DMS 273 (cell line): ENCODE measurements around the gene MIR17HG.
A peak's percentile ranks its signal among the peaks of the same experiment; 100 is the strongest.
"Not testable (repeated sequence)": the region's sequence is repeated elsewhere in the genome, so short reads cannot be mapped to it uniquely, and the experiment has no call there.

ENCODE experiments used
- DNase-seq: peaks from one replicate; lab custom pipeline; 2025; ENCODE audit not compliant: unreplicated experiment; lab: John Stamatoyannopoulos, UW

The MIR17HG gene

DNA sequence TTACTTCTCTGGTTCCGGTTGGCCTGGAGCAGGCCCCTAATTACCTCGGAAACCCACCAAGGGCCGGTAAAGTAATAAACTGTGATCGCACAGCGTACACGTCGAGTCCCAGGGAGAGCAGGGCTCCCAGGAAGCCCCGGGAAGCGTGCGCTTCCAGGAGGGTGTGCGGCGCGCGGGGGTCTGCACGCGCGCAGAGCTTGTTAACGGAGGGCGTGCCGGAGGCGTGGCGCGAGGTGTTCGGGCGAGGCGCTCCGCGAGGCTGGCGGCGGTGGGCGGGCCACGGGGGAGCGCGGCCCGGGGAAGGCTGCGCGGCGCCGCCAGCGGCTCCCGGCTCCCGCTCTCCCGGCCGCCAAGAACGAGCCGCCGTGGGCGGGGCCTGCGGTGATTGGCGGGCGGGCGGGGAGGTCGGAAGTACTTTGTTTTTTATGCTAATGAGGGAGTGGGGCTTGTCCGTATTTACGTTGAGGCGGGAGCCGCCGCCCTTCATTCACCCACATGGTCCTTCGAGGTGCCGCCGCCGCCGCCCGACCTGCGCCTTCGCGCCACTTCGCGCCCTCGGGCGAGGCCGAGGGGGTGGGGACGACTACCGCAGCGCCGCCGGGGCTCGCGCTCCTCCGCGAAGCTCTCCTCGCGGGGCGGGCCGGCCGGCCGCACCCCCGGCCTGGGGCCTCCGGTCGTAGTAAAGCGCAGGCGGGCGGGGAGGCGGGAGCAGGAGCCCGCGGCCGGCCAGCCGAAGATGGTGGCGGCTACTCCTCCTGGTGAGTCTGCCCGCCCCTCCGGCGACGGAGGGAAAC is at the start of gene MIR17HG:
Gene MIR17HG (plus strand): TSS at position 486 of the 794 bp plus-strand sequence.
- peak; percentile 92 for DNase-seq

DNA sequence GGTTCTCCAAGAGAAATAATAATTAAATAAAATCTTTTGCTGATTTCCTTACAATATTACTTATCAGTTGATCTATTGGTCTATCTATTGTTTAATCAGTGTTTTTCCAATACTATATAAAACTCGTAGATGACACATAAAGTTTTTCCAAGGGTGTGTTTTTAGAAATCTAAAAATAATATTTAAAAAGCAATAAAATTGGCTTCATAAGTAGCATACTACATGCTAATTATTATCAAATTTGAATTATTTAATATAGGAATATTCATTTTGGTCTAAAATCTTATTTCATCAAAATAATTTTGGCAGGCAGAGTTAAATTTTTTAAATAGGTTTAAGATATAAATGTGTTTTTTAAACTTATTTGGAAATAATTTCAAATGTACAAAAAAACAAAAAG is 49.4 kb upstream of the MIR17HG start:
- no peak for DNase-seq

DNA sequence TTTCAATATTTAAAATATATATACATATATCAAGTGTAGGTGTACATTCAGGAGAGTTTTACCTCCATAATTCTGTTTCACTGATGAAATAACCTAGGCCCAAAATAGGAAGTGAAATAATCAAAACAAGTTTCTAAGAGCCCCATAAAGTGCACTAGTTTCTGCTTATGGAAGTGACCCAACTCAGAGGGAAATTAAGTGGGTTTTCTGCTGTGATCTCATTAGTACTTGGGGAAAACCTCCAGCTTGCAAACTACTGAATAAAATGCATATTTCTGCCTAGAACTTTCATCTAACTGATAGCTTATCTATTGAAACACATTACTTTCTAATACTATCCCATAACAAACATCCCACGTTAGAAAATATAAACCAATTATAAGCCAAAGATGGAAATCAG is 45.4 kb upstream of the MIR17HG start:
- DNase-seq, result no peak

DNA sequence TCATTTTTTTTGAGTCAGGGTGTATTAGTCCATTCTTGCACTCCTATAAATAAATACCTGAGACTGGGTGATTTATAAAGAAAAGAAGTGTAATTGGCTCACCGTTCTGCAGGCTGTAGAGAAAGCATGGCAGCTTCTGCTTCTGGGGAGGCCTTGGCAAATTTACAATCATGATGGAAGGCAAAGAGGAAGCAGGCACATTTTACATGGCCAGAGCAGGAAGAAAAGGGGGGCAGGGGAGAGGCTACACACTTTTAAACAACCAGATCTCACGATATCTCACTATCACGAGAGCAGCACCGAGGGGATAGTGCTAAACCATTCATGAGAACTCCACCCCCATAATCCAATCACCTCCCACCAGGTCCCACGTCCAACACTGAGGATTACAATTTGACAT is 44.5 kb upstream of the MIR17HG start:
- DNase-seq, result no peak

DNA sequence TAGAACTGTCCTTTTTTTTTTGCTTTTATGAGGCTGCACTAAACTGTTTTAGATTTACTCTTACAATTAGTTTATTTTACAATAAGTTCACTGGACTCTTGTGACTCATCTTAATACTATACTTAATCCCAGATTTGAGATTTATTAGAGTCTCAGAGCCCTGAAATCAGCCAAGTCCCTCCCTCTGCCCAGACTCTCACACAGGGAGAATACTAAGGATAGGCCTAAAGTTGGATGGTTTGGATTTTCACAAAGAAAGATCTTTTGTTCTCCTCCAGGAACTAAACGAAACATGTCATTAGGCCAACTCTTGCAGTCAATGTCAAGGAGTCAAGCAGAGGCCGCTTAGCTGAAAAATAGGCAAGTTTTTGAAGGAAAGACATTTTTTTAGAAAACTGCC is 42.7 kb upstream of the MIR17HG start:
- no peak for DNase-seq

DNA sequence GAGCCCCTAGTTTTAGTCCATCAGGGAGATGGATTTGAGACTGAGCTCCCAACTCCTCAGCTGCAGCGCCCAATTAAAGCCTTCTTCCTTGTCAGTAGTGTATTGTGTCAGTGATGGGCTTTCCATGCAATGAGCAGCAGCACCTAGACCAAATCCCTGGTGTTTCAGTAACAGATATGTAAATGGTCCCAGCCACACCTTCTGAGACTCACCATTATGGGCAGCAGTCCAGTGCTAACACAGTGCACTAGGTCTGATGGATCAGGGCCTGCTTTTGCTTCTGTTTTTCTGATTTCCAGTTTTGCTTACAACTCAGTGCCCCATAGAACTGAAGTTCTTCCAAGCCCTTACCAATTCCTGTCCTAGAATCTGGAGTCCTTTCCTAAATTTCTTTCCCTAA is 41.8 kb upstream of the MIR17HG start:
- DNase-seq, result no peak

DNA sequence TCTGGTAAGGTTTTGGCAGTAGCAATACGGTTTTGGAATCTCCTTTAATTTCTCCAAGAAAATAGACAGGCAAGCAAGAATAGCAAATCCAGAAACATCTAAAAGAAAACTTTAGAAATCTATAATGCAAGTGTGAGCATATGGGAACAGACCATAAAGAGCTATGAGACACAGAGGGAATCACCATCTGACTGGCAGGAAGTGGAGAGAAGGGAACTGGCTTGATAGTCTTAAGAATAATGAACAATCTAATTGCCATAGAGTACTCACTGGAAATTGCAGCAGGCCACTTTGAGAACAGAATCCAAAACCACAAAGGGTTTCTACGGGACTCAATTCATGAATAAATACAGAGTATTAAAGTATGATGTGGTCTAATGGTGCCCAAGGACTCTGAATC is 39.6 kb upstream of the MIR17HG start:
- no peak for DNase-seq

DNA sequence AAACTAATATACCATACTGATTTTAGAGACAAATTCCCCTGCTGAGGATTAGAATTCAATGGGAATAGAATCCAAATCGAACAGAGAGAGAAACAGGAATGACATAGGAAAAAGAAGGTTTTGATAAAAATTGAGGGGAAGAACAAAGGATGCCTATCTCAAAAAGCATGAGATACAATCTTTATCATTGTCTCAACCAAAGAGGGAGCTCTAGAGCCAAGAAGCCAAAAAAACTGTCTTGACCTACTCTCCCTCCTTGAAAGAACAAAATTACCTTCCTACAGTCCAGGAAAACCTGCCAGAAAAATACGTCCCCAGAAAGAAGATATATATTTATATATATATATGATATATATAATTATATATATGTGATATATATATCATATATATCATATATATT is 39.2 kb upstream of the MIR17HG start:
- DNase-seq, result no peak

DNA sequence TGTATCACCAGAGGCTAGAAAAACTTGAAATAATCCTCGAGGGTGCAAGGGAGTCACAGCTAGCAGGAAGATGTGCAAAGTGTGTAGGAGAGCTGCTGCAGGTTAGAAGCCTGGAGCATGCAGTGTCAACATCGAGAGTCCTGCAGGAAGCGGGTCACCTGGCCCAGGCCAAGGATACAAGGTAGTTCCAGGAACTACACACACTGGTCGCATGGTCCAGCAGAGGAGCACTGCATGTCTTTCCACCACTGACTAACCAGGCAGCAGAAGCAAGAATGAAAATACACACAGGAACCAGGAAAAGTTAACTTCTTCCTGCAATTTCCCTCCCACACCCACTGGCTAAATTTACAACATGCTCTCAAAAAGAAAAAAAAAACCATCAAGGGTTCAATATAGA is 36.0 kb upstream of the MIR17HG start:
- no peak for DNase-seq

DNA sequence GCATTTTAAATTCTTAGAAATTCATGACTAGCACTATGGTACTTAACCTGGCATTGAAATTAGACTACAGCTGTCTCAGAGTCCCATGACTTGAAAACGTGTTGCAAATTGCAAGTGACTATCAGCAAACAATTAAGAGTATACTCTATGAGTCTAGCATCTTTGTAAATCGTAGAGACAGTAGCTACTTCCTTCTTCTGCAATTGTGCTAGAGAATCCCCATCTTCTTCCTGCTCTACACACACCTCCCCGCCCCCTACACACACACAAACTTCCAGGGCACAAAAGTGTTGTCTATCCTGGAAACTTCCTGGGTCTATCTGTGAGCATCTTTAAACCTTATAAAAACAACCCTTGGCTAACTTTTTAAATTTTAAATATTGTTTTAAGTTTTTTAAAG is 35.2 kb upstream of the MIR17HG start:
- no peak for DNase-seq

DNA sequence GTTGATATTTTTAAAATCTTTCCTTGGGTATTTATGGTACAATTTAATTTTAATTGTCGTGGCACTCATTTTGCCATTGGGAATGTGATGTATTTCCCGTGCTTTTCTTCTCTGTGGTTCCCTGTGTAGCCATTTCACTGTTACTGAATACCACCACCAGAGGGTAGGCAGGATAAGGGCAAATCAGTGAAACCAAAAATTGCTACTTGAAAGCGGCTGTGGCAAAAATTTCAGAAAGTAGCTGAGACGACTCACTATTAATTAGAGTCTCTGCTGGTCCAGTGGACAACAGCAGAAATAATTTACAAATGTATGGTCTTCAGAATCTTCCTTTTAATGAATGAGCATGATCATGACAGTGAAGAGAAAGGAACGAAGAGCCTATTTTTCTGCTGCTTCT is 34.4 kb upstream of the MIR17HG start:
- peak; percentile 21 for DNase-seq

DNA sequence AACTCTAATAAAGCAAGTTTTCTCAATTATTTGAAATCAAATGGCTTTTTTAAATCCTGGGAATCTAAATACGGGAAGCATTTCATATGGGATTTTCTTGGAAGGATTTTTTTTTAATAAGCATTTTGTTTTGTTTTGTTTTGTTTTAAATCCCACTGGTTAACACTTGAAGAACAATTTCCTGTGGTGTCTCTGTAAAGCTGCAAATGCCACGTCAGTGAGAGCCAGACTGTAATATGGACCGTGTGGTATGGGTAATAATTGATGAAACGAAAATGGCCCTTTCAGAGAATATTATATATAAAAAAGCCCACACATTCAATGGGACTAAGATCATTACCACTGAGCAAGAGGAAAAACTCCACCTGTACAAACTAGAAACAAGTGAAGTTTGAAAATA is 33.9 kb upstream of the MIR17HG start:
- DNase-seq, result no peak

DNA sequence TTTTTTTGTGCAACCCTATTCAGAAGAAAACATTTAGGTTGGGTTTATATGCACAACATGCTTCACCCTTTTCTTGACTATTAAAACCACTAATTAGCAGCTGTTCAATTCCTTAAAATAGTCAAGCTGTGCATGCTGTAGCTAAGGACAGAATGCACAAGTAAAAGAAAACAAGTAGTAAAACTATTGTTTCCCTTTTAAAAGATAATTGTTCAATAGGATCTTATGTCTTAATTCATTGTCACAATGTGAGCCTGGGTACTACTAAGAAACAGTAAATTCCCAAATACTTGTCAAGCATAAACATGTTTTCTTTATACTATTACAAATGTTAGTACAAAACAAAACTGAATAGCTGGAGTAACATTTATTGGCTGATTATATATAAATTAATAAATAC is 32.6 kb upstream of the MIR17HG start:
- DNase-seq, result no peak

DNA sequence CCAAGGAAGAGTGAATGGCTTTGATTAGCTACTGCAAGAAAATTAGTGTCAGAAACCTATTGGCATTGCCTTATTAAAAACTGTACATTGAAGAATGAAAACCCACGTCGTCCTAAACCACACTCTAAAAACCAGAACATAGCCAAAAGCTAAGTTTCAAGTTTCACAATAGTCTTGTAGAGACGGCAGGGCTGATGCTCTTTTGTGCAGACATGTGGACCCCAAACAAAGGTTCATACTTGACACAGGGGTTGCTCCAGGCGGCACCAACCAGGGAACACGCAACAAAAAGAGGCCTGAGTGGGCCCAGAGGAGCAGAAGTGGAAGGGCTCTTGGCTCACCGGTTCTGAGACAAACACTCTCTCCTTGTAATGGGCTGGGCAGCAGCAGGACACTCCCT is 28.6 kb upstream of the MIR17HG start:
- no peak for DNase-seq

DNA sequence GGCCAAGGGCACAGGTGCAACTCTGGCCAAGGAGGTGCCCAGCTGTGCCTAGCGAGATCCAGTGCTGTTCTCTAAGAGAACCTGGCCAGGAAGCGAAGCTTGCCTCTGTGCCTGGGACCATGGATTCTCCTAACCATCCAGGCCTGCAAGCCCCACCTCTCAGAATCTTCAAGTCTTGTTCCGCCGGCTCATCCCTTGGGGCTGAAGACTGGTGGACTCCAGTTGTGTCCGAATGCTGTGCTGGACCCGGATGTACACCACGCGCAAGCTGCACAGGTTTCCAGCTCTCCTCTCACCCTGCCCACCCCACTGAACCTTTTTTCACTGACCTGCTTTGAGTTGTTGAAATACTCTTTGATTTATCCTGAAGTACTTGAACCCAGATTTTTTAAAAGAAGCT is 27.5 kb upstream of the MIR17HG start:
- DNase-seq, result no peak

DNA sequence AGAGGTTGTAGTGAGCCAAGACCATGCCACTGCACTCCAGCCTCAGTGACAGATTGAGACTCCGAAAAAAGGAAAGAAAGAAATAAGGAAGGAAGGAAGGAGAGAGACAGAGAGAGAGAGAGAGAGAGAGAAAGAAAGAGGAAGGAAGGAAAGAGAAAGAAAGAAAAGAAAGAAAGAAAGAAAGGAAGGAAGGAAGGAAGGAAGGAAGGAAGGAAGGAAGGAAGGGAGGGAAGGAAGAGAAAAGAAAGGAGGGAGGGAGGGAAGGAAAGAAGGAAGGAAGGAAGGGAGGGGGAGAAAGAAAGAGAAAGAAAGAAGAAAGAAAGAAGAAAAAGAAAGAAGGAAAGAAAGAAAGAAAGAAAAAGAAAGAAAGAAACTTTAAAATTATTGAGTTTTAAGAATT is 26.5 kb upstream of the MIR17HG start:
- DNase-seq, result not testable (repeated sequence)

DNA sequence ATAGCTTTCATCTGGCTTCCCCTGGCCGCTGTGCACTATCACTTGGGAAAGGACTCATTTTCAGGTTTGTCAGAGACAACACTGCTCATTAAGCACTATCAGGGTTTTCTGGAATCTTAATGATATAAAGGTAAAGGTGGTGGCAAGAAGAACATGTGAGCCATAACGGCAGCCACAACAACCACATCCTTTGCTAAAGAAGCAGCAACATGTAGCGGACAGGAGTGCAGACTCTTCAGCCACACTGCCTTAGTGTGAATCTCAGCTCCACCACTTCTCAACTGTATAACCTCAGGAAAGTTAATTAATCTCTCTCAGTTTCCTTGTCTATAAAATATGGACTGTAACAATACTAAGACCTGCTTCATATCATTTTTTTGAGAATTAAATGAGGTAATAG is 24.1 kb upstream of the MIR17HG start:
- no peak for DNase-seq

DNA sequence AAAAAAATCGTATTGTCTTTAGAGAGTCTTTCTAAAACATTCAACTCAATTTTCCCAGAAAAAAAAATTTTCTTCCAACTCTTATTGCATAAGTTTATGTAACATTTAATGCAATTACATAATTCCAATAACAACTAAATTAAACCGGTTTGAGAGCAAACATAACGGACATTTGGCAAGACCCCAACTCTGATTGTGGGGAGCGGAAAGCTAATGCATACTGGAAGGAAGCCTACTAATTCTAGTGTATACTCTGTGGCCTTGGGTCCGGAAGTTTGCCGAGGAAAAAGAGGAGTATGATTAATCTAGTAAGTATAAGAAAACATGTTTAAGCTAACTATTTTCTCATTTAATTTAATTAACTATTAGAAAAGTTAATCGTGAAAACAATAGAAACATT is 21.3 kb upstream of the MIR17HG start:
- DNase-seq, result no peak

DNA sequence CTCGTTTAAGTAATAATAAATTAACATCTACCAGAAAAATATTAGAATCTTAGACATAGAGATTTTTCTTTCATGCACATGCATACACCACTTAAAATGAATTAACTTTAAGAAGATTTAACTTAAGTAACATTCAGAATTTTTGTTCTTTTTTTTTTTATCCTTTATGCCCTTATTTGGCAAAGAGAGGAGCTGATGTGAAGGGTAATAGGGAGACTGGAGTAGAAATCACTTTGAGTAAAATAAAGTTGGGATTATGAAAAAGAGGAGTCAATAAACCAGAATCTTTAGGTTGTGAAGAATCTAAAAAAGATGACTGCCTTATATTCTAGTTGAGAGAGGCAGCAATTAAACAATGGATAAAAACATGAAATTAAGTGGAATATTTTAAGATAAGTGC is 18.8 kb upstream of the MIR17HG start:
- no peak for DNase-seq

DNA sequence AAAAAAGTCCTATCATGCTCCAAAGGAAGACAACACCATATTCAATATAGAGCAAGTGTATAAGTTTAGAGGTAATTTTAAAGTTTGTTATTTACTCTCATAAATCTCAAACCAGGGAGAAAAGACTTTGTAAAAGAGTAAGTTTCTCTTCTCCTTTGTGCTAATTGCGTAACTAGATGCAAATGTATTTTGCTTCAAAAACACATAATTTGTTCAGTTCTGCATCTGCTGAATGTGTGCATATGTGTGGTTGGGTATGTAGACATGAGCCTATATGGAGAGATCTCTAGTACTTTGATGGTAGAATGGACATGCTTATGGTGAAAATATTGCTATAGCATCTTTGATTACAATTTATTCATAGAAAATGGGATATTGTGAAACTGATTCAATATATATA is 17.8 kb upstream of the MIR17HG start:
- no peak for DNase-seq

DNA sequence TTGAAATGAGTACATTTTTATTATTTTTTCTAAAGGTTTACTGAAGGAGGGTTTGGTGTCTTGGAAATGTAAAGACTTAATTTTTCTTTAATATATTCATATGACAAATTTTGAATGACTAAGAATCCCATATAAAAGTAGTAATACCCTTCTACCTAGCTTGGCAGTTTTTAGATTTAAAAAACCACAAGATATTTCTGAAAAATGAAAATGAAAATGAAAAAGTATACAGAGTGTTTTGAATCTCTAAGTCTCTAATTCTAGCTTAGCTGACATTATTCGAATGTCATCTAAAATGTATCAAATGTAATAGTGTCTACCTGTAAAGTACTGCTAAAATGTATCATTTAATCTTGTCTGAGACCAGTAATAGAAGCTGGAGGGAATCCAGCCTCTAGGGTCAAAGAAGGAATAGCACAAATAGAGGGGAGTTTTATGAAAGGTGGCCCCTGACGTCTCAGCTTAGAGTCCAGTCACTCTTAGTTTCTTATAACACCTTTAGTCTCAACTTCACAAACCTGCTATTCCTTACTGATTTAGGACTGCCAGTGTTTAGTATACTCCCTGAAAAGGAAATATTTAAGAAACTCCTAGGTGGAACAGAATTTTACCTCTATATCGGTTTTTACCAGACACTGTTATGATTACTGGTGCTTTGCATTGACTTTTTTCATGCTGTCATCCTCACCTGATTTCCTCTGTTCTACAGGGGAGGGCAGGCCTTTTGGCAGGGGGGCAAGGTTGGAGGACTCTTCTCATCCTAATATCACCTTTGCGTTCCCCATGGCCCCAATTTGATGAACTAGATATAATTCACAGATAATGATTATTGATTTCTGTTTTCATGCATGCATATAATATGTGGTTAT is 16.2 kb upstream of the MIR17HG start:
- no peak for DNase-seq

DNA sequence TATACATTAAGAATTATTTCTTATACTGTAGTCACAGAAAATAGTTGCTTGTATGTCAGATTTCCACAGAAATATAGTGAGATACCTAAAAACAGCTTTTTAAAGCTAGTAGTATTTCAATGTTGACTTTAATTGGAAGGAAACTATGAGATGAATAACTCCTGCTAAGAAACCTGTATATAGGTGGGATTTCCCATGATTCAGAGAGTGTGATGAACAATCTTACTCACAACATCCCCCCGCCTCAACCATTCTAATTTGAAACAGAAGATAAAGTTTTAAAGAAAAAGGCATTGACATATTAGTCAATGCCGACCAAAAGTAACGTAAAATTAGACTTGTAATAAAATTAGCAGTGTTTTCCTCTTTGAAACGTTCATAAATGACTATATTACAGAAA is 1.4 kb upstream of the MIR17HG start:
- no peak for DNase-seq

DNA sequence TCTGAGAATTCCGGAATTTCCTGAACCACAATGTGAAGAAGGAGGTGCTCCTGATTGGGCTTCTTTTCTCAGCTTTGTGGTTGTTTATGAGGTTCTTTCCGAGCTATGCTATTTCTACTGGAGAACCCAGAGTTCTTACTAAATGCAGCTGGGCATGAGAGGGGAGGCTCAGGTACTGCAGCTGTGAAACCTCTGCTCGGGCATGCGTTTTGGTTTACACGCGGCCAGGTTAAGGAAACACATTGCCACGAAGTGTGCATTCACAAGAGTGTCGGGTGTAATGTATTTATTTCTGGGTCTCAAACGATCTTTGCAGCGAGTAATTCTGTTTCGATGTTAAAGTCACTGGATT is 661 bp upstream of the MIR17HG start:
- peak; percentile 49 for DNase-seq
